Activated CD4-positive, alpha-beta memory T cell treated with anti-CD3 and anti-CD28 coated beads, Interleukin-2, amount 10 ng/mL, durations not matched to agents 7 days and 5 days (primary cell): ENCODE data around the gene KIAA1586. TPM values are rescaled to one million over a fixed set of nuclear protein-coding genes. Genes with fewer than 3 reads are reported as not detected.

ENCODE experiments used
- CTCF ChIA-PET: fragments of 350-600 bp; sonication (Branson Sonifier 250); formaldehyde crosslinking; loops from one replicate; lab custom pipeline; 2021; ENCODE audit warnings: antibody characterized with exemption, inconsistent platforms; lab: Charles Lee
- POLR2A ChIA-PET: fragments of 350-600 bp; sonication (Branson Sonifier 250); formaldehyde crosslinking; loops from one replicate; lab custom pipeline; 2021; ENCODE audit warnings: antibody characterized with exemption; lab: Charles Lee
- DNase-seq: peaks from one replicate; pipeline ENCODE4 v3.0.0-alpha.2; 2020
- H3K27ac Mint-ChIP-seq: one replicate; pipeline ENCODE4 v1.8.0; 2021; ENCODE audit warnings: mild to moderate bottlenecking, mixed read lengths
- H3K27me3 Mint-ChIP-seq: one replicate; pipeline ENCODE4 v1.8.0; 2021; ENCODE audit warnings: mixed read lengths
- H3K36me3 Mint-ChIP-seq: one replicate; pipeline ENCODE4 v1.8.0; 2021; ENCODE audit warnings: low read depth, mixed read lengths
- H3K4me1 Mint-ChIP-seq: one replicate; pipeline ENCODE4 v1.8.0; 2021; ENCODE audit warnings: mixed read lengths
- H3K4me3 Mint-ChIP-seq: one replicate; pipeline ENCODE4 v1.8.0; 2021; ENCODE audit warnings: mild to moderate bottlenecking, mixed read lengths
- H3K9me3 Mint-ChIP-seq: one replicate; pipeline ENCODE4 v1.8.0; 2021; ENCODE audit warnings: mixed read lengths
- total RNA-seq, 2 experiments: library from RNA; stranded (reverse); gene quantifications; one replicate each; pipeline ENCODE4 v1.2.3, GENCODE V29; 2021

The KIAA1586 gene
- total RNA-seq, 2 experiments from 2014 or later = 11.8 to 12.6 TPM

DNA sequence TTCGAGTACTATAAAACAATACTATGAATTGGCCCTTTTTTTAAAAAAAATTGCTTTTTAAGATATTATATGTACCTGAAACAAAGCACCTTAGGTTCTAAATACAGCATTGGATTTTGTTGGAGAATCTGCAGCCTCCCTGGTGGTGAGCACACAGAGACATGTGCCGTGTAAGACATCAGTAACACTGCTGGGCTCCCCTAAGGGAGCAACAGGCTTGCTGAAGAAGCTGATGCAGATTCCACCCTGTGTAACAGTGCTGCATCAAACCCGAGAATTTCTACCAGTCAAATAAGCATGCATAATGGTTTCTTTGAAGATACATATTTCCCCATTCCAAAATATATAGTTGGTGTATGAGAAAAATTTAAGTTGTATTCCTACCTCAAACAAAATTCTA lies 17.4 kb downstream of the KIAA1586 start:
- H3K27ac Mint-ChIP-seq = no peak overlapping the region
- peaks cover 23% of the 10 kb centered on the region for H3K36me3 Mint-ChIP-seq
- H3K4me1 Mint-ChIP-seq = peaks cover 12% of the 10 kb centered on the region
- DNase-seq = no peak
- H3K4me3 Mint-ChIP-seq = no peak overlapping the region
- CTCF ChIA-PET = no interaction called here
- POLR2A ChIA-PET = no interaction called here
- H3K9me3 Mint-ChIP-seq = no peaks in the 10 kb centered on the region
- no peaks in the 10 kb centered on the region for H3K27me3 Mint-ChIP-seq

DNA sequence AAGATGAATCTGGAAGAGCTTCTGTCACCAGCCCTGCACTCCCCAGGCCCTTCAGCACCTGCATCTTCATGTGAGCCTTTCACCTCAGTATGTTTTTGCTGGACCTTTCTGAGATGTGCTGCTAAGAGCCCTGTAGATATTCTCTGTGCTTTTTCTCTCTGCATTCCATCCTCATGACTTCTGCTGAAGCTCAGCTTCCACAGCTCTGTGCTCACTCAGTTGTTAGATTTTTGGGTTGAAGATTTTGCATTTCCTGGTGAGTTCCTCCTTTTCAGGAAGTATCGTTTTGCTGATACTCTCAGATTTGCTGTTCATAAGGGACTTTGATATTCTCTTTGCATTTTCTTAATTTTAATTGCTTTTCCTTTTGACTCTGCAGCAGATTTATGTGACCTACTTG lies 18.3 kb downstream of the KIAA1586 start:
- ChIA-PET POLR2A (interaction anchor here (0.9 kb wide), 1 partner anchor 74 kb away, joined by 3 read pairs; no protein-coding TSS in a partner anchor), CTCF (no interaction called here)
- Mint-ChIP-seq H3K27me3 (no peaks in the 10 kb centered on the region), H3K27ac (no peak overlapping the region), H3K4me3 (no peak overlapping the region), H3K9me3 (no peaks in the 10 kb centered on the region), H3K4me1 (peaks cover 12% of the 10 kb centered on the region), H3K36me3 (peaks cover 24% of the 10 kb centered on the region)
- DNase-seq = no peak

DNA sequence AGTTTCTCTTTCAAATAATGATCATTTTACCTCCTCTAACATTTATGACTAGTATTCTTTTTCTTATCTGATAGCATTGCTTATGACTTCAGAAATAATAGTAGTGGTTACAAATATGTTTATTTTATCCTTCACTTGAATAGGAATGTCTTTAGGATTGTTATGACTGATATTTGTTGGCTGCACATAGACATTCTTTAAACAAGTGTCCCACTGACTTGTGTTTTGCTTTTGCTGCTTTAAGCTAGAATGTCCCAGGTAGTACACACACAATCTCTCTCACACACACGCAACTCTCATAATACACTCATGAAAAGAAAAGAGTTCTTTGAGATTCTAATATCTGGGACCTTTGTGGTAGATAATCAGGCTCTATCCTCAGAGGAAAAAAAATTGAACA lies 21.6 kb downstream of the KIAA1586 start:
- Mint-ChIP-seq H3K27me3 (no peaks in the 10 kb centered on the region), H3K4me1 (peaks cover 12% of the 10 kb centered on the region), H3K36me3 (peaks cover 16% of the 10 kb centered on the region), H3K27ac (no peak overlapping the region), H3K9me3 (no peaks in the 10 kb centered on the region), H3K4me3 (no peak overlapping the region)
- POLR2A ChIA-PET = no interaction called here
- CTCF ChIA-PET = no interaction called here
- DNase-seq = no peak

DNA sequence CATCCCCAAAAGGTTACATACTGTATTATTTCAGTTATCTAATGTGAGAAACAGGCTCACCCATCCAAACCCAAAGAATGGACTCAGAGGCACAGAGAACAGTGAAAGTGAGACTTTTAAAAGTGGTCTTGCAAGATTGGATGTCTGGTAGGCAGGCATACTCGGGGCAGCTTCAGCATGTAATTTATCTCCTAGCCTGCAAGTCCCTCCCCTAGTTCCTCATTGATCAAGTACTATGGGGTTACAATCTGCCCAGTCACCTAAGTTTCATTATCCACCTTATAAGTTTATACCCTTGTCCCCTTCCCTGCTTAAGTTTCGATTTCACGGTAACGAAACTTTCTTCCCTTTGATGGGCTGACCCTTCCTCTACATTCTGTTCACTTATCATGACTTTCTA lies 22.7 kb downstream of the KIAA1586 start:
- Mint-ChIP-seq H3K4me1 (peaks cover 12% of the 10 kb centered on the region), H3K27me3 (no peaks in the 10 kb centered on the region), H3K4me3 (no peak overlapping the region), H3K27ac (no peak overlapping the region), H3K9me3 (no peaks in the 10 kb centered on the region), H3K36me3 (peaks cover 18% of the 10 kb centered on the region)
- POLR2A ChIA-PET = no interaction called here
- CTCF ChIA-PET = no interaction called here
- no peak for DNase-seq

DNA sequence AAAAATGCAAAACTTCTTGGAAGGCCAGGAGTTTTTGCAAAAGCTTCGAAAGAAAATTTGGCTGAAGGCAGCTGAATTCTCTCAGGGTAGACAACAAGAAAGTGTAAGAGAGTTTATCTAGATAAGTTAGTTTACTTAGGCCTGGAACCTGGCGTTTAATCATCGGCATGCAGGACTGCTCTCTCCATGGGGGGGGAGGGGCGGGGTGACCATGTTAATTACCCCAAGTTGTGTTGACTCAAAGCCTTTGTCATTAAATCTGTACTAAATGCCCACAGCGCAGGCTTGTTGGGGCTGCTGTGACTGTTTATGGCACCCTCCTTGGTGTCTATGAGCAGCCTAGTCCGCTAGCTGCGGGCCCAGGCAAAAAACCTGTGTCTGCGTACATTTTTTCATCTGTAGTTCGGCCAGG lies 23.4 kb downstream of the KIAA1586 start:
- Mint-ChIP-seq H3K4me3 (no peak overlapping the region), H3K27me3 (no peaks in the 10 kb centered on the region), H3K36me3 (peaks cover 15% of the 10 kb centered on the region), H3K4me1 (peaks cover 6% of the 10 kb centered on the region), H3K9me3 (no peaks in the 10 kb centered on the region), H3K27ac (no peak overlapping the region)
- no peak for DNase-seq
- CTCF ChIA-PET = no interaction called here
- POLR2A ChIA-PET = no interaction called here

DNA sequence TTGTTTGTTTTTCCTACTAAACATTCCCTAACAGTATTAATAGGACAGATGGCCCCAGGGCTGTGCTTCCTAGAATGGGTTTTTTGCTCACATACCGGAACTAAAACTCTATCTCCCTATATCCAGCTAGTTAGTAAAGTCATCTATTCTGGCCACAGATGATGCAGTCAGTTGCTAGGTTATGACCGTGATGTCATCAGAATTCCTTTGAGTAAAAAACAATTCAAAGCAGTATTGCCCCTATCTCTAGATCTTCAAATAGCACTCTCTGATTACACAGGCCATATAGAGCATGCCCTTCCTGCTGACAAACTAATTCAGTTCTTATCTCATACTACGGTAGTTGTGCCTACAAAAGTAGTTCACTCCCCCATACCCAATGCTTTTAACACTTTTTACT lies 25.6 kb downstream of the KIAA1586 start:
- Mint-ChIP-seq H3K4me1 (no peaks in the 10 kb centered on the region), H3K4me3 (no peak overlapping the region), H3K9me3 (no peaks in the 10 kb centered on the region), H3K27me3 (no peaks in the 10 kb centered on the region), H3K27ac (no peak overlapping the region), H3K36me3 (peaks cover 12% of the 10 kb centered on the region)
- DNase-seq = no peak
- ChIA-PET POLR2A (no interaction called here), CTCF (no interaction called here)

DNA sequence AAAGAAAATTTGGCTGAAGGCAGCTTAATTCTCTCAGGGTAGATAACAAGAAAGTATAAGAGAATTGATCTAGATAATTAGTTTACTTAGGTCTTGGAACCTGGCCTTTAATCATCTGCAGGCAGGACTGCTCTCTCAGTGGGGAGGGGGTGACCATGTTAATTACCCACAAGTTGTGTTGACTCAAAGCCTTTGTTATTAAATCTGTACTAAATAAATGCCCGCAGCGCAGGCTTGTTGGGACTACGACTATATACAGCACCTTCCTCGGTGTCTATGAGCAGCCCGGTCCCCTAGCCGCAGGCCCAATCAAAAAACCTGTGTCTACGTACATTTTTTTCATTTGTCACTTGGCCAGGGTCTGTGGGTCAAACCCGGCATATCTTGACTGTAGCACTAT lies 27.9 kb downstream of the KIAA1586 start:
- ChIA-PET POLR2A (no interaction called here), CTCF (no interaction called here)
- H3K36me3 Mint-ChIP-seq = peaks cover 8% of the 10 kb centered on the region
- no peaks in the 10 kb centered on the region for H3K9me3 Mint-ChIP-seq
- peaks cover 2% of the 10 kb centered on the region for H3K4me1 Mint-ChIP-seq
- no peak for DNase-seq
- no peak overlapping the region for H3K27ac Mint-ChIP-seq
- no peaks in the 10 kb centered on the region for H3K27me3 Mint-ChIP-seq
- H3K4me3 Mint-ChIP-seq = no peak overlapping the region

DNA sequence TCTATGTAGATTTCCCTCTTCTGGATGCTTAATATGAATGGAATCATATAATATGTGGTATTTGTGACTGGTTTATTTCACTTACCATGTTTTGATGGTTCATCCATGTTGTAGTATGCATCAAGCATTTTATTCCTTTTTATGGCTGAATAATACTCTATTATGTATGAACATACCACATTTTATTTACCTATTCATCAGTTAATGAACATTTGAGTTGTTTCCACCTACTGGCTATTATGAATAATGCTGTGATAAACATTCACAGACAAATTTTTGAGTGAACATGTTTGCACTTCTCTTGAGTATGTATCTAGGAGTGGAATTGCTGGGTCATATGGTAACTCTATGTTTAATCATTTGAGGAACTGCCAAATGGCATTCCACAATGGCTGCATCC lies 28.6 kb downstream of the KIAA1586 start:
- H3K4me1 Mint-ChIP-seq = peaks cover 2% of the 10 kb centered on the region
- no peak for DNase-seq
- no peaks in the 10 kb centered on the region for H3K27me3 Mint-ChIP-seq
- no peak overlapping the region for H3K4me3 Mint-ChIP-seq
- peaks cover 1% of the 10 kb centered on the region for H3K9me3 Mint-ChIP-seq
- ChIA-PET POLR2A (no interaction called here), CTCF (no interaction called here)
- H3K36me3 Mint-ChIP-seq = peaks cover 5% of the 10 kb centered on the region
- no peak overlapping the region for H3K27ac Mint-ChIP-seq

DNA sequence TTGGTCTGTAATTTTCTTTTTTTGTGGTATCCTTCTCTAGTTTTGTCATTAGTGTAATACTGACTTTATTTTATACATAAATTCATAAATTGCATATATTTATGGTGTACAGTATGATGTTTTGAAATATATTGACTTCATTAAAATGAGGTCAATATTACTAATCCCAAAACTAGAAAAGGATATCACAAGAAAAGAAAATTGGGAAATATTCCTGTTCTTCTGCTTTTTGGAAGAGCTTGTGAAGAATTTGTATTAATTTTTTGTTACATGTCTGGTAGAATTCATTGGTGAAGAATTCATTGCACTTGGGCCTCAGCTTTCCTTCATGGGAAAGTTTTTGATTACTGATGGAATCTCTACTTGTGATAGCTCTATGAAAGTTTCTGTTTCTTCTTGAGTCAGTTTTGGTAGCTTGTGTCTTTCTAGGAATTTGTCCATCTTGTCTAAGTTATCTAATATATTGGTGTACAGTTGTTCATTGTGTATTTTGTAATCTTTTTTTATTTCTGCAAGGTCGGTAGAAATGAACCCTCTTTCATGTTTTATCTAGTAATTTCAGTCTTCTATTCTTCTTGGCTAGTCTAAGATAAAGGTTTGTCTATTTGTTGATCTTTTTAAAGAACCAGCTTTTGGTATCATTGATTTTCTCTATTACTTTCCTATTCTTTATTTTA lies 32.2 kb downstream of the KIAA1586 start:
- no peak for DNase-seq
- Mint-ChIP-seq H3K4me3 (no peak overlapping the region), H3K27ac (no peak overlapping the region), H3K4me1 (peaks cover 2% of the 10 kb centered on the region), H3K9me3 (peaks cover 6% of the 10 kb centered on the region), H3K27me3 (no peaks in the 10 kb centered on the region), H3K36me3 (peaks cover 15% of the 10 kb centered on the region)
- POLR2A ChIA-PET = interaction anchor here (0.6 kb wide), 1 partner anchor 239 kb away, joined by 3 read pairs; the partner anchor contains the start of gene PRIM2
- CTCF ChIA-PET = interaction anchor here (0.7 kb wide), 1 partner anchor 21 kb away, joined by 3 read pairs; no protein-coding TSS in a partner anchor

- ChIA-PET CTCF (no interaction called here), POLR2A (no interaction called here)
- Mint-ChIP-seq H3K4me3 (no peak overlapping the region), H3K36me3 (peaks cover 7% of the 10 kb centered on the region), H3K9me3 (peaks cover under 1% of the 10 kb centered on the region), H3K4me1 (peaks cover 5% of the 10 kb centered on the region), H3K27me3 (no peaks in the 10 kb centered on the region), H3K27ac (no peak overlapping the region)
- no peak for DNase-seq
Measured at GRCh38 chr6:57085471-57085870, 39.0 kb downstream of the KIAA1586 start.

- Mint-ChIP-seq H3K9me3 (no peaks in the 10 kb centered on the region), H3K4me1 (peaks cover 13% of the 10 kb centered on the region), H3K4me3 (no peak overlapping the region), H3K36me3 (peaks cover 10% of the 10 kb centered on the region), H3K27me3 (no peaks in the 10 kb centered on the region), H3K27ac (no peak overlapping the region)
- CTCF ChIA-PET = no interaction called here
- POLR2A ChIA-PET = interaction anchor here (0.7 kb wide), 1 partner anchor 25 kb away, joined by 3 read pairs; no protein-coding TSS in a partner anchor
- no peak for DNase-seq
Measured at GRCh38 chr6:57086843-57087242, 40.4 kb downstream of the KIAA1586 start.

DNA sequence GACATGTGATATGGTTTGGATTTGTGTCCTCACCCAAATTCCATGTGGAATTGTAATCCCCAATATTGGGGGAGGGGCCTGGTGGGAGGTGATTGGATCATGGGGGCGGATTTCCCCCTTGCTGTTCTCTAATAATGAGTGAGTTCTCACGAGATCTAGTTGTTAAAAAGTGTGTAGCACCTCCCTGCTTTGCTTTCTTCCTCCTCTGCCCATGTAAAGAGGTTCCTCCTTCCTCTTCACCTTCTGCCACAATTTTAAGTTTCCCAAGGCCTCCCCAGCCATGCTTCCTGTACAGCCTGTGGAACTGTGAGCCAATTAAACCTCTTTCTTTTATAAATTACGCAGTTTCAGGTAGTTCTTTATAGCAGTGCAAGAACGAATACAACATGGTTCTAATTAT lies 41.4 kb downstream of the KIAA1586 start:
- Mint-ChIP-seq H3K9me3 (no peaks in the 10 kb centered on the region), H3K27ac (no peak overlapping the region), H3K36me3 (peaks cover 15% of the 10 kb centered on the region), H3K4me3 (no peak overlapping the region), H3K27me3 (no peaks in the 10 kb centered on the region), H3K4me1 (peaks cover 22% of the 10 kb centered on the region)
- CTCF ChIA-PET = no interaction called here
- POLR2A ChIA-PET = no interaction called here
- DNase-seq = no peak

DNA sequence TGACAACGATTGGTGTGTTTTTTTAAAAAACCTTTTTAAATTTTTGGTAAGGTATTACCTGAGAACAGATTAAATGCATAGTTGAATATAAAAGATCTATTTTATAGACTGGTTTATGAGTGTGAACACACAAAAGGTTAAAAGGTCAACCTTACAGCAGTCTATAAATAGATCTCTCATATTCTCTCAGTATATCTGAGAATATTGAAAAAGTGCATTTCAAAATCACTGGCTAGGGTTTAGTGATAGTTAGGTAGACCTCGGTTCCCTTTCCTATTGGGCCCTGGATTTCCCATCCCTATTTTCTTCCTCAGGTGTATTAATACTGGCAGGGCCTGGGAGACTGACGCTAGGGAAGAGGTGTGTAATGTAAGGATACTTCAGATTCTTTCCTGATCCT lies 42.8 kb downstream of the KIAA1586 start:
- Mint-ChIP-seq H3K4me1 (peaks cover 32% of the 10 kb centered on the region), H3K4me3 (peak overlapping the region; percentile 83), H3K36me3 (peaks cover 24% of the 10 kb centered on the region), H3K27me3 (no peaks in the 10 kb centered on the region), H3K27ac (peak overlapping the region; percentile 85), H3K9me3 (no peaks in the 10 kb centered on the region)
- ChIA-PET CTCF (no interaction called here), POLR2A (interaction anchor here (0.6 to 1.5 kb wide), 6 partner anchors 8 to 227 kb away, joined by 3 to 7 read pairs (median 4); partner anchors contain the start of genes BAG2, KIAA1586 and PRIM2)
- no peak for DNase-seq
